Measurements from ENCODE around the gene HSBP1L1.

DNA sequence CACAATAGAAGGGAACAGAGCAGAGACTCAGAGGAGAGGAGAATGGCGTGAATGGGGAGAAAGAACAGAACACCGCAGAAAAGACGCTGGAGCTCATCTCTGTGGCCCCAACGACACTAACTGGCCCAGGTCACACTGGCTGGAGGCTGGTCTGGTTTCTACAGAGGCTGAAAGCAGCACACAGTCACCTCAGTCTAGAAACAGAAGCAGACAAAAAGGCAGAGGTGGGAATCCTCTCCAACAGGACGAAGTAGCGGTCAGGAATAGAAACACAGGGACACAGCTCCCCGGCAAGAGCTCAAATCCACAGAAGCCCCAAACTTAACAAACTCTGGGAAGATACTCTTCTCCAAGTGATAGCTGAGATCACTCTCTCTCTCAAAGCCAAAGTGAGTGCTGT is 22.2 kb upstream of the HSBP1L1 start:
- TF ChIP-seq, protein P1, sequence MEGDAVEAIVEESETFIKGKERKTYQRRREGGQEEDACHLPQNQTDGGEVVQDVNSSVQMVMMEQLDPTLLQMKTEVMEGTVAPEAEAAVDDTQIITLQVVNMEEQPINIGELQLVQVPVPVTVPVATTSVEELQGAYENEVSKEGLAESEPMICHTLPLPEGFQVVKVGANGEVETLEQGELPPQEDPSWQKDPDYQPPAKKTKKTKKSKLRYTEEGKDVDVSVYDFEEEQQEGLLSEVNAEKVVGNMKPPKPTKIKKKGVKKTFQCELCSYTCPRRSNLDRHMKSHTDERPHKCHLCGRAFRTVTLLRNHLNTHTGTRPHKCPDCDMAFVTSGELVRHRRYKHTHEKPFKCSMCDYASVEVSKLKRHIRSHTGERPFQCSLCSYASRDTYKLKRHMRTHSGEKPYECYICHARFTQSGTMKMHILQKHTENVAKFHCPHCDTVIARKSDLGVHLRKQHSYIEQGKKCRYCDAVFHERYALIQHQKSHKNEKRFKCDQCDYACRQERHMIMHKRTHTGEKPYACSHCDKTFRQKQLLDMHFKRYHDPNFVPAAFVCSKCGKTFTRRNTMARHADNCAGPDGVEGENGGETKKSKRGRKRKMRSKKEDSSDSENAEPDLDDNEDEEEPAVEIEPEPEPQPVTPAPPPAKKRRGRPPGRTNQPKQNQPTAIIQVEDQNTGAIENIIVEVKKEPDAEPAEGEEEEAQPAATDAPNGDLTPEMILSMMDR (tag by site-specific recombination; IDR thresholded peaks at IDR 0.05) = no peak
- TF ChIP-seq ZNF585B (tag by site-specific recombination; IDR thresholded peaks at IDR 0.05) (no peak), ZNF2 (tag by site-specific recombination; IDR thresholded peaks at IDR 0.05) (no peak), ZNF785 (tag by site-specific recombination; IDR thresholded peaks at IDR 0.05) (no peak), ZNF404 (tag by site-specific recombination; IDR thresholded peaks at IDR 0.05) (no peak)

Data from HEK293 (cell line).